SH-SY5Y (cell line): ENCODE results near the gene CLPX.

ENCODE experiments used
- GATA2 ChIP-seq: IDR thresholded peaks from 2 replicates; pipeline ENCODE4 v1.6.1; 2011; ENCODE audit warnings: mild to moderate bottlenecking, low read depth, low read length
- GATA3 ChIP-seq: IDR thresholded peaks from 2 replicates; pipeline ENCODE4 v1.6.1; 2011; ENCODE audit warnings: low read depth, mild to moderate bottlenecking, low read length, moderate library complexity

CLPX gene

DNA sequence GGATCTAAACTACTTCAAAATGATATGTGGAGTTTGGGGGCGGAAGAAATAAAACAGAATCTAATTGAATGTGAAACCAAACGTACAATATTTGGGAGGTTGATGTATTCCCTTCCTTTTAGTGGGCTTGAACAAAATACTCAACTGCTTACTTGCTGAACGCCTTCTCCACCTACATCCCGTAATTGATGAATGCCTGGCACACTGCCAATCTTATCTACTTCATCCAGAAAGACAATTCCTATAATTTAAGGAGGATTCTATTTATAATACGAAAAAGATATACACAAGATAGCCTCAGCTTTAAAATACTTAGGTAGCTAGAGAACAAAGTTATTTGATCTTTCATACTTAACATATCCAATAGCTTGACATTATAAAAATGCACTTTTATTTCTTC, 28.4 kb downstream of the CLPX start:
- TF ChIP-seq GATA3 (no peak), GATA2 (no peak)

GRCh38 chr15:65154720-65155119, 30.4 kb downstream of the CLPX start:
- no peak for TF ChIP-seq GATA3
- no peak for TF ChIP-seq GATA2

GRCh38 chr15:65147902-65148301, 37.2 kb downstream of the CLPX start:
- no peak for TF ChIP-seq GATA3

GRCh38 chr15:65146438-65146837, 38.7 kb downstream of the CLPX start:
- no peak for TF ChIP-seq GATA3
- TF ChIP-seq GATA2: no peak

DNA sequence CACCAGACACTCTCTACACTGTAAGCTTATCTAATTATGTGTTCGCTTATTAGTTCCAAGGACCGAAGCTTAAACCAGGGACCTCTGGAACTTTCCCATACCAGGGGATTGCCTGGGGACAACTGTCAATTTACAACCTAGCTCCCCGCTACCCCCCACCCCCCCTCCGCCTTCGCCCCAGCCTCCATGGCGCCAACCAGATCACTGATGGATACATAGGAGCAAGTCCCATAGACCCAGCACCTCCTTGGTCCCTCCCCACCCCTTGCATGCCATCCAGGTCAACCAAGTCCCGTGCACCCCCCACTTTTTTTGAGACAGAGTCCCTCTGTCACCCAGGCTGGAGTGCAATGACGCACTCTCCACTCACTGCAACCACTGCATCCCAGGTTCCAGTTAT, 50.6 kb downstream of the CLPX start:
- TF ChIP-seq GATA2 (no peak), GATA3 (no peak)

GRCh38 chr15:65133548-65134200, 51.5 kb downstream of the CLPX start, which contains the start of gene PDCD7:
PDCD7 (minus strand) TSS chr15:65133808; CDS start chr15:65133781, 27 bp downstream.
- peak; percentile 30; the same call in 1 of the 2 replicates for TF ChIP-seq GATA3
- peak; percentile 33; the same call in 1 of the 2 replicates for TF ChIP-seq GATA2

- TF ChIP-seq GATA2 (no peak), GATA3 (no peak)
Measured at GRCh38 chr15:65132878-65133547, 52.1 kb downstream of the CLPX start.

DNA sequence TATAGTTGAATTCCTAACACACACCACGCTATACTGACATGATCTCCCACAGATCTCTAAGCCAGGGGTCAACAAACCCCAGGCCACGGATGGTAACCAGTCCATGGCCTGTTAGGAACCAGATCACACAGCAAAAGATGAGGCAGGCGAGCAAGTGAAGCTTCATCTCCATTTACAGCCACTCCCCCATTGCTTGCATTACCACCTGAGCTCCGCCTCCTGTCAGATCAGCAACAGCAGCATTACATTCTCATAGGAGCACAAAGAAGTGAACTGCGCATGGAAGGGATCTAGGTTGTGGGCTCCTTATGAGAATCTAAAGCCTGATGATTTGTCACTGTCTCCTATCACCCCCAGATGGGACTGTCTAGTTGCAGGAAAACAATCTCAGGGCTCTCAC, 54.2 kb downstream of the CLPX start:
- TF ChIP-seq GATA3 (no peak), GATA2 (no peak)

DNA sequence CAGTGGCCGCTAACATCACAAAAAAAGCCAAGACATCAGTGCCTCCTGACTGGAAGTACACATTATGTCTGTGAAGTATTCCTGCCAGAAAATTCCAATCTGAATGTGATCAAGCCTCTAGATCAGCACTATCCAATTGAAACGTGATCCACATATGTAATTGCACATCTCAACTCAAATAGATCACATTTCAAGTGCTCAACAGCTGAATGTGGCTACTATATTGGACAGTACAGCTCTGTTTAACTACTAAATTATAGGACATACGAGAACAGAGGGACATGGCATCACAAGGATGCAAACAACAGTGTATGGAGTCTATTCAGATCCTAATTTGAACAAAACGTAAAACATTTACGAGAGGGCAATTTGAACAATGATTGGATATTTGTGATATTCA, 69.6 kb downstream of the CLPX start:
- no peak for TF ChIP-seq GATA3
- no peak for TF ChIP-seq GATA2

DNA sequence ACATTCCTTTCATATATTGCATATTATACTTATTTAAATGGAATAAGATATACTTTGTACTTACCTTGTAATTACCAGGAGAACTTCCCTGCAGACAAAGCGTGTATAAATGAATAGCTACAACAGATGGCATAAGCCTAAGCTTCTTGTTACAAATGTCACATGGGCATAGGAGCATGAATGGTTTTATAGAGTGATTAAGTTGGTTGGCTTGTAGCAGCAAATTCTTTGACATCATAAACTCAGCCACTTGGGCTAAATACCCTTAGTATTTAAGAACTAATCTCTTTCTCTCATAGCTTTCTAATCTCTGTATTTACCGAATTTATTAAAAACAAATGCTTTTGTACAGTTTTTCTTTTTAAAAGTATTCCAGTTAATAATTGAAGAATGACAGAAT, 70.1 kb downstream of the CLPX start, which contains the start of gene UBAP1L:
Gene UBAP1L (minus strand): TSS at position 115 of the 400 bp plus-strand sequence. CDS start 8,985 bp downstream, outside the sequence.
- TF ChIP-seq GATA2 (no peak), GATA3 (no peak)

GRCh38 chr15:65110676-65111292, 74.4 kb downstream of the CLPX start:
- no peak for TF ChIP-seq GATA2
- TF ChIP-seq GATA3: no peak

DNA sequence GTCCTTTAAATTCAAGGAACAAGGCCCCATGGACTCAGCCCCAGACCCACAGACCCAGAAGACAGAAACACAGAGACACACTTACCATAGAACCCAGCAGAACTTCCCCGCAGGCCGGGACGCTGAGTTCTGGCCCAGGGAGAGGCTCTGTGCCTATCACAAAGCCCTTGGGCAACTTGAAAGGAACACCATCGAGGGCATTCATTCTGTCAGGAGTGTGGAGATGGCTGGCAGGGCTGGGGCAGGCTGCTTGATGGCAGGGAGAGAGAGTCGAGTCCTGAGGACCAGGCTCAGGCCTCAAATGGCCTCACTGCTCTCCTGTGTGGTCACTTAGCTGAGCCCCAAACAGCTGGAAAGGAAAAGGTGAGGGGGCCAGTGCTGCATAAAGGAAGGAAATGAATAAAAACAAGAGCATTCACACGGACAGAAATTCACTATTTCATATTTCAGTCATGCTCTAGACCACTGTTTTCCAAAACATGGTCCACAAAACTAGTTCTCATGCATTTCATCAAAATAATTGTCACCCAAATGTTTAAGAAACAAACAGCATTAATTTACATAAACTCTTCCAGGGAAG, 79.0 kb downstream of the CLPX start:
- TF ChIP-seq GATA2 (no peak), GATA3 (no peak)

DNA sequence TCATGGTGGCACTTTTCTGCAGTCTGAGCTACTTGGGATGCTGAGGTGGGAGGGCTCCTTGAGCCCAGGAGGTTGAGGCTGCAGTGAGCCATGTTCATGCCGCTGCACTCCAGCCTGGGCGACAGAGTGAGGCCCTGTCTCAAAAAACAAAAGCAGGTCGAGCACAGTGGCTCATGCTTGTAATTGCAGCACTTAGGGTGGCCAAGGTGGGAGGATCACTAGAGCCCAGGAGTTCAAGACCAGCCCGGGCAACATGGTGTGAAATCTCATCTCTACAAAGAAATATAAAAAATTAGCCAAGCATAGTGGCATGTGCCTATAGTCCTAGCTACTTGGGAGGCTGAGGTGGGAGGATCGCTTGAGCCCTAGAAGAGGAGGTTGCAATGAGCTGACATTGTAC, 80.1 kb downstream of the CLPX start:
- no peak for TF ChIP-seq GATA2
- TF ChIP-seq GATA3: no peak

GRCh38 chr15:65102912-65103311, 82.2 kb downstream of the CLPX start:
- TF ChIP-seq GATA2 (no peak), GATA3 (no peak)

DNA sequence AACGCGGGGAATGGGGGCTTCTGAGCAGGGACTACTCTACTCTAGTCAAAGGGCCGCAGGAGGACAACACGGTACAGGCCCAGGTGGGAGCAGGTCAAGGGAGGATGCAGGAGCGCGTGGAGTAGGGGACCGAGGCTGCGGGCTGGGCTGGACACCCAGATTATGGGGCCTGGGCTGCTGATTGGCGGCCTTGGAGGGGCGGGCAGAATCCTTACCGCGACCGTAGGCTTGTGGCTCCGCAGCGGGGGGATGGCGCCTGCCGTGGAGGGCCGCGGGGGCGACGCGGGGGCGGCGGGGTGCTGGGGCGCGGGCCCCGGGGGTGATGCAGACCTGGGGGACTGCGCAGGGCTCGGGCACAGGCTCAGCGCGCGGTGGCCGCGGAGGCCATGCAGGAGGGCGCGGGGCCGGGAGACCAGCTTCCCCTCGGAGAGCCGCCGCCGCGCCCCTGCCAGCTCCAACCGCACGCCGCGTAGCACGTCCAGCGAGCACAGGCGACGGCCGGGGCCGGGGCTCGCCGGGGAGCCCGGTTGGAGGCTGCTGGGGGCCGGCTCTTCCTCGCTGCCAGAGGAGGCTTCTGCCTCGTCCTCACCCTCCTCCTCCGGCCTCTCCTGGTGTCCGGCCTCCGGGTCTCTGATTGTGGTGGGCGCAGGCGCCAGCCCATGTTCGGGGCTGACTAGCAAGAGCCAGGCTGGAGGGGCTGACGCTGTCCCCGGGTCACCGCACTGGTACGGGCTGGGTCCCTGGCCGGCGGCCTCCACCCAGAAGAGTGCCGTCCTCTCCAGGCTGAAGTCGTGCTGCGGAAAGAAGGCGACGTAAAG, 83.0 kb downstream of the CLPX start:
- no peak for TF ChIP-seq GATA3
- no peak for TF ChIP-seq GATA2

- no peak for TF ChIP-seq GATA3
- no peak for TF ChIP-seq GATA2
Measured at GRCh38 chr15:65101411-65101890, 83.7 kb downstream of the CLPX start.
